HepG2 (cell line): Measurements from ENCODE around the gene CDH8. TPM values are rescaled to one million over a fixed set of nuclear protein-coding genes. Genes with fewer than 3 reads are reported as not detected.

Source experiments
- ATAC-seq: fragments of 200-7000 bp; cut with Tn5 transposase; 3 replicates; pipeline ENCODE4 v1.9.1; 2020; ENCODE audit warnings: mild to moderate bottlenecking, moderate library complexity
- BruUV-seq: library from RNA; stranded (reverse); fragments of 400-500 nt; replicated peaks from 2 replicates; lab custom pipeline; 2021; lab: Mats Ljungman, UMichigan
- CTCF ChIA-PET: fragments of 300-600 bp; formaldehyde crosslinking; extraction: SDS; loops from one replicate; lab custom pipeline; 2021; ENCODE audit warnings: low total read pairs, inconsistent platforms, low intra/inter-chr PET ratio; lab: Yijun Ruan, JAX
- POLR2A ChIA-PET: fragments of 350-600 bp; sonication (Branson Sonifier 250); formaldehyde crosslinking; loops from one replicate; lab custom pipeline; 2020; ENCODE audit warnings: antibody characterized with exemption, inconsistent platforms; lab: Yijun Ruan, JAX
- DNase-seq: peaks from one replicate; pipeline ENCODE4 v3.0.0-alpha.2; 2015; ENCODE audit warnings: low spot score
- FAIRE-seq: peaks from 3 replicates; lab custom pipeline; 2011; peaks lifted over from hg19 to GRCh38; lab: Jason Lieb, UNC
- H2AFZ ChIP-seq: one replicate; pipeline ENCODE4 v1.6.1; 2011; ENCODE audit warnings: low read length, inconsistent platforms
- H3K27ac ChIP-seq: fragments of 300-600 bp; 3 replicates; pipeline ENCODE4 v1.8.0; 2011; ENCODE audit warnings: mixed run types, mild to moderate bottlenecking, mixed read lengths, low read length, inconsistent platforms; ENCODE audit not compliant: insufficient read depth; ENCODE audit errors: extremely low read length
- H3K27me3 ChIP-seq, 2 experiments: fragments of 200-600 bp in 1 of 2; 2 replicates in 1 of 2; 3 replicates in 1 of 2; pipeline versions ENCODE4 v1.6.0 to v1.8.0; 2011; ENCODE audit warnings: low read length in 2 of 2, mild to moderate bottlenecking in 2 of 2, moderate library complexity in 2 of 2, inconsistent platforms in 1 of 2; ENCODE audit not compliant: insufficient read depth in 2 of 2, control insufficient read depth in 1 of 2
- H3K36me3 ChIP-seq, 2 experiments: fragments of 200-600 bp in 1 of 2; replicated peaks in 1 of 2; 2 replicates in 1 of 2; 3 replicates in 1 of 2; pipeline versions ENCODE4 v1.5.1 to v1.8.0; 2011; ENCODE audit warnings: low read length in 2 of 2, inconsistent platforms in 1 of 2; ENCODE audit not compliant: insufficient read depth in 2 of 2, control insufficient read depth in 1 of 2
- H3K4me1 ChIP-seq: 2 replicates; pipeline ENCODE4 v1.5.1; 2012; ENCODE audit warnings: low read length, inconsistent platforms; ENCODE audit not compliant: insufficient read depth
- H3K4me2 ChIP-seq: 2 replicates; pipeline ENCODE4 v1.6.0; 2011; ENCODE audit warnings: low read depth, low read length, inconsistent platforms
- H3K4me3 ChIP-seq, 3 experiments: fragments of 200-600 bp in 1 of 3; sonication (generic), shearing (Covaris generic) in 1 of 3; replicated peaks in 1 of 3; 2 replicates each; pipeline ENCODE4 v1.5.1; 2011 to 2016; ENCODE audit warnings: low read length in 3 of 3, inconsistent platforms in 2 of 3, low read depth in 2 of 3, mild to moderate bottlenecking in 2 of 3, control low read depth in 1 of 3, mixed read lengths in 1 of 3; ENCODE audit not compliant: insufficient read depth in 1 of 3
- H3K79me2 ChIP-seq: one replicate; pipeline ENCODE4 v1.6.1; 2011; ENCODE audit warnings: low read length, inconsistent platforms; ENCODE audit not compliant: insufficient read depth
- H3K9ac ChIP-seq: 2 replicates; pipeline ENCODE4 v1.6.0; 2011; ENCODE audit warnings: mild to moderate bottlenecking, low read depth, low read length, inconsistent platforms; ENCODE audit not compliant: insufficient read depth
- H3K9me3 ChIP-seq: 2 replicates; pipeline ENCODE4 v1.5.1; 2012; ENCODE audit warnings: mild to moderate bottlenecking, low read length
- H4K20me1 ChIP-seq: 2 replicates; pipeline ENCODE4 v1.6.0; 2011; ENCODE audit warnings: inconsistent platforms, mild to moderate bottlenecking, low read length, moderate library complexity; ENCODE audit not compliant: insufficient read depth
- DZIP1 ChIP-seq: sonication (generic); formaldehyde crosslinking; IDR thresholded peaks from 2 replicates; pipeline ENCODE4 v1.5.0; 2020; ENCODE audit warnings: mild to moderate bottlenecking, missing genetic modification reagents
- IKZF5 ChIP-seq: IDR thresholded peaks from 2 replicates; pipeline ENCODE4 v1.6.1; 2018; ENCODE audit warnings: missing genetic modification reagents, mild to moderate bottlenecking, missing compliant biosample characterization
- KIAA2018 ChIP-seq: sonication (generic); formaldehyde crosslinking; IDR thresholded peaks from 2 replicates; pipeline ENCODE4 v1.5.0; 2020; ENCODE audit warnings: mild to moderate bottlenecking, missing genetic modification reagents, borderline replicate concordance
- MBD4 ChIP-seq: IDR thresholded peaks from 2 replicates; pipeline ENCODE4 v1.6.1; 2012; ENCODE audit warnings: low read length, inconsistent platforms, borderline replicate concordance
- MEIS2 ChIP-seq: sonication (generic); formaldehyde crosslinking; IDR thresholded peaks from 2 replicates; pipeline ENCODE4 v1.9.0; 2021; ENCODE audit warnings: mild to moderate bottlenecking, missing genetic modification reagents
- MTA3 ChIP-seq: sonication (generic); formaldehyde crosslinking; IDR thresholded peaks from 2 replicates; pipeline ENCODE4 v1.4.0; 2020; ENCODE audit warnings: missing genetic modification reagents
- NBN ChIP-seq: fragments of 450-650 bp; conservative IDR thresholded peaks from 2 replicates; pipeline ENCODE4 v1.6.1; 2017
- STAG1 ChIP-seq: sonication (generic); formaldehyde crosslinking; IDR thresholded peaks from 2 replicates; pipeline ENCODE4 v1.4.0; 2020; ENCODE audit warnings: missing genetic modification reagents
- TP53 ChIP-seq: sonication (generic); formaldehyde crosslinking; conservative IDR thresholded peaks from 2 replicates; pipeline ENCODE4 v1.4.0; 2020; ENCODE audit warnings: missing genetic modification reagents
- ZNF761 ChIP-seq: sonication (generic); formaldehyde crosslinking; conservative IDR thresholded peaks from 2 replicates; pipeline ENCODE4 v1.4.0; 2020; ENCODE audit warnings: mild to moderate bottlenecking, missing genetic modification reagents
- WGBS: methylation state at CpG from one replicate; pipeline ENCODE4 v1.1.6; 2017; ENCODE audit warnings: low lambda C conversion rate; 5-methylcytosine and 5-hydroxymethylcytosine counted together
- in situ Hi-C: cut with HindIII; loops from 2 replicates; pipeline ENCODE4 v1.10.0; 2017; ENCODE audit warnings: low pct_unique_long_range_greater_than_20kb; ENCODE audit not compliant: extremely low pct_ligation_motif_present
- intact Hi-C: fragments of 100-400 bp; cut with micrococcal nuclease; formaldehyde crosslinking; loops from one replicate; pipeline ENCODE4 v1.10.0; 2022; ENCODE audit not compliant: unreplicated experiment
- polyA plus RNA-seq, 8 experiments: library from polyadenylated mRNA; depleted of rRNA in 3 of 8; stranded (reverse) in 7 of 8; unstranded in 1 of 8; fragments of >200 nt; fragmentation: Illumina TruSeq in 4 of 8; extraction: Trizol in 4 of 8; gene quantifications; 2 replicates each; pipeline versions ENCODE4 v1.2.1 to v1.2.3, GENCODE V29; 2011 to 2016; ENCODE audit warnings: low read depth in 4 of 8, missing spikeins in 1 of 8, mixed read lengths in 1 of 8; ENCODE audit not compliant: insufficient read depth in 1 of 8
- total RNA-seq, 5 experiments: library from RNA; depleted of rRNA; stranded (reverse); fragments of >200 nt; fragmentation: Illumina TruSeq; extraction: Trizol; gene quantifications; 2 replicates each; pipeline ENCODE4 v1.2.3, GENCODE V29; 2016; ENCODE audit warnings: low read depth in 1 of 5

CDH8 gene
- total and polyA plus RNA-seq, 2 of the 13 experiments (the other 11 are each of a cell fraction or from before 2014, with no cell fraction given), result not detected

GRCh38 chr16:62079236-62079635 is 43.0 kb upstream of the CDH8 start:
- POLR2A ChIA-PET, result no interaction called here
- Histone ChIP-seq H3K27ac (no peak overlapping the region), H3K36me3 (no peaks in the 10 kb centered on the region), H2AFZ (no peak overlapping the region), H3K27me3 (no peaks in the 10 kb centered on the region), H4K20me1 (no peaks in the 10 kb centered on the region), H3K4me2 (no peak overlapping the region), H3K4me1 (no peaks in the 10 kb centered on the region), H3K79me2 (no peaks in the 10 kb centered on the region), H3K4me3 (no peak overlapping the region), H3K9ac (no peak overlapping the region), H3K9me3 (no peaks in the 10 kb centered on the region)
- FAIRE-seq (no peak), ATAC-seq (no peak), DNase-seq (no peak)
- TF ChIP-seq IKZF5 (no peak), ZNF761 (CRISPR knock-in tag) (no peak), MEIS2 (CRISPR knock-in tag) (no peak), STAG1 (no peak), NBN (no peak), TP53 (CRISPR knock-in tag) (no peak), KIAA2018 (CRISPR knock-in tag) (no peak), DZIP1 (no peak), MTA3 (CRISPR knock-in tag) (no peak), MBD4 (no peak)
- intact Hi-C loops, result no loop called here
- CTCF ChIA-PET, result no interaction called here
- WGBS, result 9% methylated on average over 4 of the region's 4 CpGs
- BruUV-seq, result no TSS peak
- in situ Hi-C loops, result no loop called here
